Stimulated activated CD4-positive, alpha-beta T cell treated with anti-CD3 and anti-CD28 coated beads, Interleukin-12 subunit alpha, Interleukin-12 subunit beta, amount 100 ng/mL, for 48 hours (primary cell): Measurements from ENCODE around the gene NET1.
"Not testable (repeated sequence)": the region's sequence is repeated elsewhere in the genome, so short reads cannot be mapped to it uniquely, and the experiment has no call there.

Experiments
- DNase-seq, 3 donors: peaks; one replicate each; pipeline ENCODE4 v3.0.0-alpha.2; 2020; ENCODE audit warnings: low read depth in 2 of 3, low spot score in 1 of 3

NET1 gene

DNA sequence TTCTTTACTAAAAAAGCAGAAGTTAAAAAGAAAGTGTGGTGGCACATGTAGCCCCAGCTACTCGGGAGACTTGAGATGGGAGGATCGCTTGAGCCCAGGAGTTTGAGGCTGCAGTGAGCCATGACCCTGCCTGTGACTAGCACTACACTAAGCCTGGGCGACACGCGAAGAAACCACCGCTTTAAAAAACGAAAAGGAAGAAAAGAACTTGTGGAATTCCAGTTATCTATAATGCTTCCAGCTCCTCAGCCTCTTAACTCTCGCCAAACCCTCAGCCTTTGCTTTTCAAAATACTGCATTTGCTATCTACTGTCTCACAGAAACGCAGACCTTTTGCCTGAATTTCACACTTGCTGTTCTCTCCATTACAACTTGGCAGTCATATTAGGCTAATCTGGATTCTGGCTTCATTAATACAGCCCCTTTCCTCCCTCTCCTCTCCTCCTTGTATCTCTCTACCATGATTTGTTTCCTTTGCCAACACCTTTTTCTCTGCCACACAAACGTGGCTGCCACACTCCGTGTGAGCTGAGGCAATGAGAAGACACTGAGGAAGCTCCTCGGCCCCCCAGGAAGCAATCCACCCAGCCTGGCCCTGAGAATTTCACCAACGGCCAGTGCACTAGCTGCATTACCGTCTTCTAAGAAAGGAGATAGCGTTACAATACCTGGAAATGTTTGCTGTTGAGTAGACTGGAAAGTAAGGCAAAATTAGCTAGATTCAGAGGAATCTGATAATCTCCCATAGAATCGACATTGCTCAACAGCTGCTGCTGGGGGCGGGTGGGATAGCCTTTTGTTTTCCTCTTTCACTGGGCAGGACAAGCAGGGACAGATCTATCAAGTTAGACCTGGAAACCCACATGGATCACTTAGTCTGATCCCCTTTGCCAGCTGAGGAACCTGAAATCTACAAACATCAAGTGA is 49.8 kb downstream of the NET1 start:
- DNase-seq: no peak

- DNase-seq: no peak
Observed at GRCh38 chr10:5462841-5463293, 50.5 kb downstream of the NET1 start.

DNA sequence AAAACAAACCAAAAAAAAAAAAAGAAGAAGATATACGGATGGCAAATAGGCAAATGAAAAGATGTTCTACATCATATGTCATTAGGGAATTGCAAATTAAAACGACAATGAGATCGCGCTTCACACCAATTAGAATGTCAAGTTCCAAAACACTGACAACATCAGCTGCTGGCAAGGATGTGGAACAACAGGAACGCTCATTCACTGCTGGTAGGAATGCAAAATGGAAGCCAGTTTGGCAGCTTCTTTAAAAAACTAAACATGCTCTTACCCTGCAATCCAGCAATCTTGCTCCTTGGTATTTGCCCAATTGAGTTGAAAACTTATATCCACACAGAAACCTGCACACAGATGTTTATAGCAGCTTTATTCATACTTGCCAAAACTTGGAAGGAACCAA is 52.2 kb downstream of the NET1 start:
- DNase-seq: no peak

DNA sequence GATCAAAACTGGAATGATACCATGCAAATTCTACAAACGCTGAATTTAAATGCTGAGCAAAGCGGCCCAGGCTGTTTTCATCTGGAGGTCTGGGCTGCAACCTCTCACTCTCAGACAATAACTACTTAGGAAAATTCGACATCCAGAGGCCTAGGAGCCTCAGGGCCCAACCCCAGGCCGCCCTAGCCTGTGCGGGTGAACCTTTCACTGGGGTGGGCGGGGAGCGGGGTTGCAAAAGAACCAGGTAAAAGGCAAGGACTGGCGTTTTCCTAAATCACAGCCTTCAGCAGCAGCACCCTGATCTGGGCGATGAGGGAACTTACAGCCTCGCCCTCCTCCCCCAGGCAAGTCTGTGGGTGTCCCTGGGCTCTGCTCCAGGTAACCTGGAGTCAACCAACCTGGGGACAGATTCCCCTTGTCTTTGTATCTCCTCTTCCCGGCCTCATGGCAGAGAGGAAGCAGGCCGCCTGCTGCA is 53.7 kb downstream of the NET1 start:
- no peak for DNase-seq

DNA sequence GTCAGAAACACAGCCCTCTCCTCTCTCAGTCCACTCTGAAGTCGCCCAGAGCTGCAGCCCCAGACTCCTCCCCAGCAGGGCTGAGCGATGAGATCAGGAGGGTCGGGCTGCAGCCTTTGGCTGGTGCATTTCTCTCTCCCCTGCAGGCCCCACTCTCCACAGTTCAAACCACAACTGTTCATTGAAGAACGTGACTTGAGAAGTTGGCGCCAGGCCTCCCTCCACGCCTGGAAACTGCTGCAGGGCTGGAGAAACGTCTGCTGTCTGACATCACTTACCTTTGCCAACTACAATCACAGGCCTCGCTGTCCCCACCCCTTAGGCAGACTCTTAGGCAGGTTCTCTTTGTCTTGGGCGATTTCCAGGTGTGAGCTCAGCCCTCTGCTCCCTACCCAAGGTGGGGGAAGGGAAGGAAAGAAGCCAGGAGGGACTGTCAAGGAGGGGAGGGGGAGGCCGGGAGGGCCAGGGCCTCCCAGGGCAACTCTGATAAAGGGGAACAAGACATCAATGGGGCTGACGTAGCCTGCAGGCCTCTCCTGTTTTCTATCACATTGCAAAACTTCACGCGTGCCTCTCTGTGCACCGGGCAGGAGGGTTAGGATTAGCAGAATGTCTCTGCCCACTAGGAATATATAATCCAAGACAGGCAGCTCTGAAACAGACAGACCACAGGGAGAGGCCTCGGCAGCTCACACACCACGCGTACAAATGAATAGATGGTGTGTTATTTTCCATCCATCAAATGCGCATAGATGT is 54.3 kb downstream of the NET1 start:
- no peak for DNase-seq

DNA sequence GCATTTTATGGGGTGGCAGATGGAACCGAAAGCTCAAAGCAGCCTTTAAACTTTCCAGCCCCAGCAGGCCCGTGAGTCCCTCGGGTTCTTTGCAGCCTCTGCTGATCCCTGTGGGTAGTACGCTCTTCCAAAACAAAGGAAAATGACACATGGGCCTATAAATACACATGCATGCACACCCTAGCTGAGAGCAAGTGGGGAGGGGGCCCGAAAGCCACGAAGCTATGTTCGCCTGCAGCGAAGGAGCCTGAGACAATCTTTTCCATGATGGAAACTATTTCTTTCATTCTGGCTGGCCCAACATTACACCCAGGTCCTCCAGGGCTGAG is 54.8 kb downstream of the NET1 start:
- DNase-seq: no peak

GRCh38 chr10:5467634-5468255 is 55.4 kb downstream of the NET1 start:
- no peak for DNase-seq

- DNase-seq: no peak
Observed at GRCh38 chr10:5468262-5469106, 56.1 kb downstream of the NET1 start.

DNA sequence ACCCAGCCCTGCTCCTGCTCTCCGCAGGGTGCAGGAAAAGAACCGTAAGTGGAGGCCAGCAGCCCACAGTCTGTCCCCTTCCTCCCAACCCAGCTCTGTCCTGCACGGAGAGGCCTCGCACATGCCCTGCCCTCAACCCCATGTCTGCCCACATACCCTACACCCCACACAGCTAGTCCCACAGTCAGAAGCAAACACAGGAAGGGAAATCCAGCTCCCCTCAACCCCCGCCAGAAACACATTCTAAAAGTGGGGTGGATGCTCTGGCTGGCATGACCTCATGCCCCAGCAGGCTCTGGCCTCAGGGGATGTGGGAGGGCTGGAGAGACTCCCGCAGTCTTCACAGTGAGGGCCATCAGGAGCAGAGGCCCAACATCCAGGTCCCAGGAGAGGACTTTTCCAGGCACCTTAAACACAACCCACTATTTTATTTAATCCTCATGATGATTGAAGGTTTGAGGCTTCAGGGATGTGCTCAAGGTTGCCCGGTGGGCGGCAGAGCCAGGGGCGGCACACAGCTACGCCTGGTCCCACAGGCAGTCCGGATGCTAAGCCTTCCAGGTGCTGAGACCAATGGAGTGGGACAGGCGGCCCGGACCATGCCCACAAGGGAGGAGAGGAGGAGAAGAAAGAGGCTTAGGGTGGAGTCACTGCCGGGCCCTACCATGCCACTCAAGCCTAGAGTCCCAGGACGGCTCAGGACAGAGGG is 57.1 kb downstream of the NET1 start:
- DNase-seq: no peak

- no peak for DNase-seq
Observed at GRCh38 chr10:5470062-5470751, 57.9 kb downstream of the NET1 start.

- DNase-seq: not testable (repeated sequence)
Observed at GRCh38 chr10:5474642-5475041, 62.3 kb downstream of the NET1 start.

DNA sequence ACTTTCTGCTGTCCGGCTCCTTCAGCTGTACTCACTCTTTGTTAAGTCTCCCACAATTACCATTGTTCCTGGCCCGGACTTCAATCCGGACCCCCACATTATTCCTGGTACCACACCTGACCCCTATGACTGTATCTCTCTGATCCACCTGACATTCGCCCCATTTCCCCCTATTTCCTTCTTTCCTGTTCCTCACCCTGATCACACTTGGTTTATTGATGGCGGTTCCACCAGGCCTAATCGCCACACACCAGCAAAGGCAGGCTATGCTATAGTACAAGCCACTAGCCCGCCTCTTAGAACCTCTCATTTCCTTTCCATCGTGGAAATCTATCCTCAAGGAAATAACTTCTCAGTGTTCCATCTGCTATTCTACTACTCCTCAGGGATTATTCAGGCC is 62.7 kb downstream of the NET1 start:
- DNase-seq: not testable (repeated sequence)

- DNase-seq: not testable (repeated sequence)
Observed at GRCh38 chr10:5475974-5476807, 63.8 kb downstream of the NET1 start.

GRCh38 chr10:5476918-5477525 is 64.7 kb downstream of the NET1 start:
- no peak for DNase-seq

- DNase-seq: no peak
Observed at GRCh38 chr10:5477948-5478693, 65.8 kb downstream of the NET1 start.

GRCh38 chr10:5478694-5479305 is 66.4 kb downstream of the NET1 start:
- DNase-seq: no peak

- DNase-seq: no peak
Observed at GRCh38 chr10:5479481-5480161, 67.3 kb downstream of the NET1 start.
